Measurements from ENCODE around the gene PARD3B. TPM values are rescaled to one million over a fixed set of nuclear protein-coding genes. Genes with fewer than 3 reads are reported as not detected.
A peak's percentile ranks its signal among the peaks of the same experiment; 100 is the strongest.

PARD3B gene
- total RNA-seq, 1 experiment from 2014 or later: 7.6 TPM

DNA sequence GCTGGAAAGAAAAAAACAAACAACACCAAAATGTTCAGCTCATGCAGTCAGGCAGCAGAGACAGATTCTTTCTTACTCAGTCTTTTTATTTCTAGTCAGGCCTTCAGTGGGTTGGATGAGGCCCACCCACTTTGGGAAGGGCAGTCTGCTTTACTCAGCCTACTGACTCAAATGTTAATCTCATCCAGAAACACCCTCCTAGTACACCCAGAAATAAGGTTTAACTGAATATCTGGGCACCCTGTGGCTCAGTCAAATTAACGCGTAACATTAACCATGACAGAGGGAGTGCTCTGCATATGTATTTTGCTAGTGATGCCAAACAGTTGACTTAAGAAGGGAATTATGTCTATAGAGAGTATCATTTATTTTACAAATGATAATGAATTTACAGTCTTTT, 401.6 kb downstream of the PARD3B start:
- intact Hi-C loops (cut with micrococcal nuclease; ENCODE audit: unreplicated experiment): loop anchor here (1.0 kb wide), 1 partner anchor 38 kb away; no protein-coding TSS in a partner anchor
- CTCF ChIA-PET: interaction anchor here (0.6 kb wide), 1 partner anchor 690 kb away, joined by 3 read pairs; no protein-coding TSS in a partner anchor
- no peaks in the 10 kb centered on the region for H3K27me3 ChIP-seq (replicated peaks; ENCODE audit: insufficient read depth, low read depth, low read length, poor library complexity)
- TF ChIP-seq, protein P1, sequence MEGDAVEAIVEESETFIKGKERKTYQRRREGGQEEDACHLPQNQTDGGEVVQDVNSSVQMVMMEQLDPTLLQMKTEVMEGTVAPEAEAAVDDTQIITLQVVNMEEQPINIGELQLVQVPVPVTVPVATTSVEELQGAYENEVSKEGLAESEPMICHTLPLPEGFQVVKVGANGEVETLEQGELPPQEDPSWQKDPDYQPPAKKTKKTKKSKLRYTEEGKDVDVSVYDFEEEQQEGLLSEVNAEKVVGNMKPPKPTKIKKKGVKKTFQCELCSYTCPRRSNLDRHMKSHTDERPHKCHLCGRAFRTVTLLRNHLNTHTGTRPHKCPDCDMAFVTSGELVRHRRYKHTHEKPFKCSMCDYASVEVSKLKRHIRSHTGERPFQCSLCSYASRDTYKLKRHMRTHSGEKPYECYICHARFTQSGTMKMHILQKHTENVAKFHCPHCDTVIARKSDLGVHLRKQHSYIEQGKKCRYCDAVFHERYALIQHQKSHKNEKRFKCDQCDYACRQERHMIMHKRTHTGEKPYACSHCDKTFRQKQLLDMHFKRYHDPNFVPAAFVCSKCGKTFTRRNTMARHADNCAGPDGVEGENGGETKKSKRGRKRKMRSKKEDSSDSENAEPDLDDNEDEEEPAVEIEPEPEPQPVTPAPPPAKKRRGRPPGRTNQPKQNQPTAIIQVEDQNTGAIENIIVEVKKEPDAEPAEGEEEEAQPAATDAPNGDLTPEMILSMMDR (conservative IDR thresholded peaks at IDR 0.05; ENCODE audit: low read depth, low read length): no peak
- TF ChIP-seq EZH2 (IDR thresholded peaks at IDR 0.05; ENCODE audit: borderline replicate concordance, low read depth, low read length, poor library complexity, severe bottlenecking): no peak
- H3K36me3 ChIP-seq (ENCODE audit: insufficient read depth, low read length, poor library complexity, severe bottlenecking): no peaks in the 10 kb centered on the region
- no peaks in the 10 kb centered on the region for H3K9me3 ChIP-seq (ENCODE audit: low read depth, low read length, poor library complexity, severe bottlenecking)
- peak; percentile 10 for DNase-seq (ENCODE audit: low spot score)
- POLR2A ChIA-PET (ENCODE audit: low non-redundant PET): no interaction called here
- no peaks in the 10 kb centered on the region for H3K4me1 ChIP-seq (ENCODE audit: insufficient read depth, low read length, poor library complexity, severe bottlenecking)
- H3K4me3 ChIP-seq (ENCODE audit: low read depth, low read length, poor library complexity, severe bottlenecking): no peak overlapping the region
- H3K27ac ChIP-seq (ENCODE audit: low read depth, low read length, poor library complexity, severe bottlenecking): no peak overlapping the region
- no TSS peak for BruUV-seq (replicated peaks)

- CTCF ChIA-PET: no interaction called here
- intact Hi-C loops (cut with micrococcal nuclease; ENCODE audit: unreplicated experiment): loop anchor here (1.0 kb wide), 1 partner anchor 38 kb away; no protein-coding TSS in a partner anchor
- BruUV-seq (replicated peaks): no TSS peak
These were observed 402.1 kb downstream of the PARD3B start for GRCh38 chr2:204947405-204947804.

GRCh38 chr2:204948024-204948763, 402.9 kb downstream of the PARD3B start:
- DNase-seq (ENCODE audit: low spot score): no peak
- Histone ChIP-seq H3K4me3 (ENCODE audit: low read depth, low read length, poor library complexity, severe bottlenecking) (no peak overlapping the region), H3K9me3 (ENCODE audit: low read depth, low read length, poor library complexity, severe bottlenecking) (no peaks in the 10 kb centered on the region), H3K36me3 (ENCODE audit: insufficient read depth, low read length, poor library complexity, severe bottlenecking) (no peaks in the 10 kb centered on the region), H3K27me3 (replicated peaks; ENCODE audit: insufficient read depth, low read depth, low read length, poor library complexity) (no peaks in the 10 kb centered on the region), H3K27ac (ENCODE audit: low read depth, low read length, poor library complexity, severe bottlenecking) (no peak overlapping the region), H3K4me1 (ENCODE audit: insufficient read depth, low read length, poor library complexity, severe bottlenecking) (no peaks in the 10 kb centered on the region)
- CTCF ChIA-PET: no interaction called here
- intact Hi-C loops (cut with micrococcal nuclease; ENCODE audit: unreplicated experiment): no loop called here
- POLR2A ChIA-PET (ENCODE audit: low non-redundant PET): no interaction called here
- TF ChIP-seq, protein P1 (conservative IDR thresholded peaks at IDR 0.05; ENCODE audit: low read depth, low read length): no peak
- no peak for TF ChIP-seq EZH2 (IDR thresholded peaks at IDR 0.05; ENCODE audit: borderline replicate concordance, low read depth, low read length, poor library complexity, severe bottlenecking)
- no TSS peak for BruUV-seq (replicated peaks)

More at GRCh38 chr2:204947405-204947804, 402.1 kb downstream of the PARD3B start:
- no peaks in the 10 kb centered on the region for H3K4me1 ChIP-seq (ENCODE audit: insufficient read depth, low read length, poor library complexity, severe bottlenecking)
- no peaks in the 10 kb centered on the region for H3K9me3 ChIP-seq (ENCODE audit: low read depth, low read length, poor library complexity, severe bottlenecking)
- no peak for DNase-seq (ENCODE audit: low spot score)
- POLR2A ChIA-PET (ENCODE audit: low non-redundant PET): no interaction called here
- H3K36me3 ChIP-seq (ENCODE audit: insufficient read depth, low read length, poor library complexity, severe bottlenecking): no peaks in the 10 kb centered on the region
- no peak overlapping the region for H3K27ac ChIP-seq (ENCODE audit: low read depth, low read length, poor library complexity, severe bottlenecking)
- TF ChIP-seq EZH2 (IDR thresholded peaks at IDR 0.05; ENCODE audit: borderline replicate concordance, low read depth, low read length, poor library complexity, severe bottlenecking): no peak
- TF ChIP-seq, protein P1 (conservative IDR thresholded peaks at IDR 0.05; ENCODE audit: low read depth, low read length): no peak
- no peak overlapping the region for H3K4me3 ChIP-seq (ENCODE audit: low read depth, low read length, poor library complexity, severe bottlenecking)
- H3K27me3 ChIP-seq (replicated peaks; ENCODE audit: insufficient read depth, low read depth, low read length, poor library complexity): no peaks in the 10 kb centered on the region

All from A673 (cell line).